Fibroblast of the conjunctiva (primary cell): Measurements from ENCODE around the gene TENT5C.

Experiments used
- DNase-seq: peaks from one replicate; pipeline ENCODE4 v3.0.0-alpha.2; 2010; ENCODE audit warnings: low read depth

The TENT5C gene

DNA sequence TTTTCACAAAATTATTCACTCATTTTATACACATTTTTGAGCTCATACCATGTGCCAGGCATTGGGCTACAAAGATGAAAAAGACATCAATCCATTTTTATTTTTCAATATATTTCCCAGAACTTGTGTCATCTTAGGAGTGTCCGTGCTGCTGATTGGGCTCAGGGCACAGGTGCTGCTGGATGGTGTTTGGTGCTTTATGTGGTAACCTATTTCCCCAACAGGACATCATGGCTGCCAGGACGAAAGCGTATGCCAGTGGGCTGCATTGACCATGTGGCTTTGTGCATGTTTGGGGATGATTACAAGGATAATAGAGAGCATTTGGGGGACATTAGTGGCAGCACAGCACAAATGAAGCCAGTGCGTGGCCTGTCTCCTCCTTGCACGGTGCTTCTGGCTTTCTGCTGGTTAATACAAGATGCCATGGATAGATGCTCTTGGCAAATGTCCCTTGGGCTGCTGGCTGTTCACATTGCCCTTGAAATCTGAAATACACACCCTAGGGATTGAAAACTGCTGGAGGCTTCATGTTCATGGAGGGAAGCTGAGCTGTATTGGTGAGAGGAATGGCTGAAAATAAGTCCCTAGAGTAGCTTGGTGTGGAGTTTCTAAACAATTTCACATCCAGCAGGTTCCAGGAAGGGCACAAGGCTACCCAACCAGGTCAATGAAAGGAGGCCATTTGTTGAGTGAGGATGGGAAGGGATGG, 52.3 kb downstream of the TENT5C start:
- no peak for DNase-seq

DNA sequence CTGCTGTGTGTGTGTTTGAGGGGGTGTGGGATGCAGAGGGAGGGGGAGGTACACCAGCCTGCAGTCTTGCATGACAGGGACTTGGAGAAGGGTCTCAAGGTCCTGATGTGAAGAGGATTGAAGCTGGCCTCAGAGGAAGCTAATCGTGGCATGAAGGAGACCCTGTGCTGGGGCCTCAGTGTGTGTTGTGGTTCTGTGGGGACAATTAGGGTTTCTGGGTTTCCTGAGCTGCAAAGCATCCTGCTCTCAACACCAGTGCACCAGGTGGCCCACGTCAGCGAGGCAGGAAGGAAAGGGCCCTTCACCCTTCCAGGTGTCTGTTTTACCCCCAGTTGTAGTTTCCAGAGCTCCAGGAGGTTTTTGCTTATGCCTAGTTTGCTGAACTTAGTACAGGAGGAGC, 52.8 kb downstream of the TENT5C start:
- DNase-seq, result no peak

DNA sequence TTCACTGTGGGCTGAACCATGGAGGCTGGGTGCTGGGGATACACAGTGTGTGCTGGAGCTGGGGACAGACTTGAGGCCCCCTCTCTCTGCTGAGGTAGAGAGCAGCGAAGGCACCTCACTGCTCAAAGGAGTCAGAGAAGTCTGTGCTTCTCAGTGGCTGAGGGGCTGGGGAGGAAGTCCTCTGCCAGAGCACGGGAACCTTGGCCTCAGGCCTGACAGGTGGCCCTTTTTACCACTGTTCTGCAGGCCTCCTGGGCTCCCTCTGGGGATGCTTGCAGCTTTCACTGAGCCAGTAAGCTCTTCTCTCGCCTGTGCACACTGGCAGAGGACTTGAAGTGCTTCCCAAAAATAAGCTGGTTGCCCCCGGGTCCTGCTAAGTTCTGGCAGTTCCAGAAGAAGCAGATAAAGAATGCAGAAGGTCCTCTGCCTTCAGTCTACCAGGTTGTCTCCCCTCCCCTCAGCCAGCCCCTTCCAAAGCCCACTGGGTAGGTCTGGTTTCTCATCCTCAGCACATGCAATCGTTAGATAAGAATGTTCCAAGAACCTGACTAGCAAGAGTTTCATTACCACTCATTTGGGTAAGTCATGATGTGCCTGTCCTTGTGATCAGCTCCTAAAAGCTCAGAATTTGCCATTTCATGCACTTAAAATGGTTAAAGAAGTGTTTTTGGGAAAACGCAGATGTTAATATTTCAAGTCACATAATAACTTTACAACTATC, 53.9 kb downstream of the TENT5C start:
- DNase-seq, result no peak

DNA sequence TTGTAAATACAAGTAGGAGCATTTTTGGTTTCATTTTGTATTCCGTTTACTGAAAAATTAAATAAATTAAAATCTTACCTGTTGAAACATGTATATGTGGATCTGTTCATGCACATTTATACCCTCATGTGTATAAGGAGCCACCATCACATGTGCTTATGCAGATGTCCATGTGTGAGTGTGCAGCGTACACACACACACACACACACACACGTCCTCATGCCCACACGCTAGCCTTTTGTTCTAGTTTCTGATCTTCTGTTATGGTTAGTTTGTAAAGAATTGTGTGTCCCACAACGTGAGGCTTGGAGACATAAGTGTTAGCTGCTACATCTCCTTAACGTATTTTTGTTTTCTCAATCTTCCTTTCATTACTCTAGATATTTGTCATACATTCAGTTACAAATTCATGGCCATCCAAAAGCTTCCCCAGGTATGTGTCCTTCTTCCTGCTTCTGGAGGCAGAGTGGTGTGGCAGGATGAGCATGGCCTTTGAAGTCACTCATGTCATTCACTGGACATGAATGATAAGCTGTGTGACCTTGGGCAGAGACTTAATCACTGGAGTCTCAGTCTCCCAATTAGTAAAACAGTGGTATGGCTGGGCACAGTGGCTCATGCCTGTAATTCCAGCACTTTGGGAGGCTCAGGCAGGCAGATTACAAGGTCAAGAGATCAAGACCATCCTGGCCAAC, 54.6 kb downstream of the TENT5C start:
- no peak for DNase-seq

DNA sequence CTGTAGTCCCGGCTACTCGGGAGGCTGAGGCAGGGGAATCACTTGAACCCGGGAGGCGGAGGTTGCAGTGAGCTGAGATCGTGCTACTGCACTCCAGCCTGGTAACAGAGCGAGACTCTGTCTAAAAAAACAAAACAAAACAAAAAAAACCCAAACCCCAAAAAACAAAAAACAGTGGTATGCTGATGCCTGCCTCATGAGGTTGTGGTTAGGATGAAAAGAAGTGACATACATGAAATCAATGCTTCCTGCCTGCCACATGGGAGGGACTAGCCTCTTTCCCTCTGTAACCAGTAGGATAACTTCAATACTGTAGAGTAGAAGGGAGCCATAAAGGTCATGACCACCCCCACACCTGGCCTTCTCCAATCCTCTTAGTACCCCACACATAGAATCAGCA, 55.2 kb downstream of the TENT5C start:
- DNase-seq, result no peak

DNA sequence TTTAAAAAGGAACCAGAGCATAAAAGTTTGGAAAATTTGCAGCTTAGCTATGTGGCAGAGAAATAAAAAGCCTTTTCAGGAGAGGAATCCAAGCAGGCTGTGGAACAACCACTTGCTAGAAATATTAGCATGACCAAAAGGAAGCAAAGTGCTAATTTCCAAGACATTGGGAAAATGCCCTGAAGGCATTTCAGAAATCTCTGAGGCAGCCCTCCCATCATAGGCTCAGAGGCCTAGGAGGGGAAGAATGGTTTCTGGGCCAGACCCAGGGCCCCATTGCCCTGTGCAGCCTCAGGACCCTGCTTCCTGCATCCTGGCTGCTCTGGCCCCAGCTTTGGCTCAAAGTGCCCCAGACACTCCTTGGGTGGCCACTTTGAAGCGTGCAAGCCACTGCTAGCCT, 56.8 kb downstream of the TENT5C start:
- DNase-seq, result no peak

DNA sequence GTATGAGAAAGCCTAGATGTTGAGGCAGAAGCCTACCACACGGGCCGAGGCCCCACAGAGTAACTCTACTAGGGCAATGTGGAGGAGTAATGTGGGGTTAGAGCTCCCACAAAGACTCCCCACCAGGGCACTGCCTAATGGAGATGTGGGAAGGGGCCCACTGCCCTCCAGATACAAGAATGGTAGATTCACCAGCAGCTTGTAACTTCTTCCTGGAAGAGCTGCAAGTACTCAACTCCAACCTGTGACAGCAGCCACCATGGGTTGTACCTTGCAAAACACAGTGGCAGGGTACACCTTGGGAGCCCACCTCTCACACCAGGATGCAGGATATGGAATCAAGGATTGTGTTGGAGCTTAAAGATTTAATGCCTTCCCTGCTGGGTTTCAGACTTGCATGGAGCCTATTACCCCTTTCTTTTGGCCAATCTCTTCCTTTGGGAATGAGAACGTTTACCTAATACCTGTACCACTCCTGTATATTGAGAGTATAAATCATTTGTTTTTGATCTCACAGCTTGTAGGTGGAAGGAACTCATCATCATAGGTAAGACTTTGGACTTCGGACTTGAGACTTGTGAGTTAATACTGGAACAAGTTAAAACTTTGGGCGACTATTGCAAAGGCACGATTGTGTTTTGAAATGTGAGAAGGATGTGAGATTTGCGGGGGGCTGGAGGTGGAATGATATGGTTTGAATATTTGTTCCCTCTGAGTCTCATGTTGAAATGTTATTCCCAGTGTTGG, 57.5 kb downstream of the TENT5C start:
- DNase-seq, result no peak

DNA sequence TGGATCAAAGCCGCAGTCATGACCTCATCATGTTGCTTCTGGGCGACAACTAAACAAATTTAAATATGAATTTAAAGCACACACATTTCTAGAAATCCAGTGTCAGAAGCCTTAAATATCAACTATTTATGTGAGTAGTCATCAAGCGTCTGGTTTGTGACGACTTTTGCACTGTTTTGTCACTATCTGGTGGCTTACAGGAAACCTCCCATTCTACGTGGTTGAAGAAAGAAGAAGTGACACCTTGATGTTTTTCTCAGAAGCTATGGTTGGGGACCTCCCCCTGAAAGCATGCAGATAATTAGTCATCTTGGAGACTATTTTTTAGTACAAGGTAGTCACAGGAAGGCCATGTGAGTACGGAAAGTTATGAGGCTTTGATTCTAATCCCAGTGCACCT, 58.5 kb downstream of the TENT5C start:
- no peak for DNase-seq

DNA sequence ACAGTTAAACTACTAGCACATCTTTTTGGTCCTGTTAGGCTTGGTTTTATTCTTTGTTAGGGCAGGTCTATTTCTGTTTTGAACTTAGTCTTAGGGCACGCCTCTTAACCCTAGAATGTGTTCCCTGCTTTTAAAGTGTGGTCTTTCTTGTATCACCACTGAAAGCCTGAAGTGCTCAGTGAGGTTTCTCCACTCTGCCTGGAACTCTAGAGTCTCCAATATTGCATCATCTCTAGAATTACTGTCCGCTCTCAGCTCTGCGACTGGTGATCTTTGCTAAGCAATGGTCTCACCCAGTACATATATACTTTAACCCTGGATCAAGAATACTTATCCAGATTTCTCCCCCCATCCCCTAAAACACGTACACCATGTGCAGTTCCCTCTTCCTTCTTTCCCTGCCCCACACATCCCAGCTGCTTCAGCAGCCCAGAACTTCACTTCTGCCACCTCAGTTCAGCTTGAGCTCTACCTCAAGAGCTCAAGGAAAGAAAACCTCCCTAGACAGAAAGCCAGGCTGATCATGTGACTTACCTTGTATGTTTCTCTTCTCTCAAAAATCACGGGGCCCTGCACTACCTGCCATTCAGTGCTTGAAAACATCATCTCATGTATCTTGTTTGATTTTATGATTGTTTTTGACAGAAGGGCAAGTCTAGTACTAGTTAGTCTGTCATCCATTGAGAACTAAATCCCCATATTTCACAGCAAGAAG, 59.9 kb downstream of the TENT5C start:
- no peak for DNase-seq

DNA sequence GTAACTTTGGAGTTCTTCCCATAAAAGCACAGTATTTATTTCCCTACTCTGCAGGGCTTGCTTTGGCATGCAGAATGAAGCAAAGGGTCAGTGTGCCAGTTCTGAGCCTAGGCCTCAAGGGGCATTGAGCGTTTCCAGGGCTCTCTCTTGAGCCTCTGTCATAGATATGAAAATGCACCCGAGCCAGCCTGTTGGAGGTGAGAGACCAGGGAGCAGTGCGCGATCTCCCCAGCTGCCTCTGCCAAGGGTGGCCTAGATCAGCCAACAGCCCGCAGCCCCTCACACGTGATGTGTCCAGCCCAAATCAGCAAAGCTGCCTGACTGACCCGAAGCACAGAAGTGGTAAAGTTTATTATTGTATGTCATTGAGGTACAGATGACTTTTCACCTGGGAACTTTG, 63.7 kb downstream of the TENT5C start:
- DNase-seq, result no peak

DNA sequence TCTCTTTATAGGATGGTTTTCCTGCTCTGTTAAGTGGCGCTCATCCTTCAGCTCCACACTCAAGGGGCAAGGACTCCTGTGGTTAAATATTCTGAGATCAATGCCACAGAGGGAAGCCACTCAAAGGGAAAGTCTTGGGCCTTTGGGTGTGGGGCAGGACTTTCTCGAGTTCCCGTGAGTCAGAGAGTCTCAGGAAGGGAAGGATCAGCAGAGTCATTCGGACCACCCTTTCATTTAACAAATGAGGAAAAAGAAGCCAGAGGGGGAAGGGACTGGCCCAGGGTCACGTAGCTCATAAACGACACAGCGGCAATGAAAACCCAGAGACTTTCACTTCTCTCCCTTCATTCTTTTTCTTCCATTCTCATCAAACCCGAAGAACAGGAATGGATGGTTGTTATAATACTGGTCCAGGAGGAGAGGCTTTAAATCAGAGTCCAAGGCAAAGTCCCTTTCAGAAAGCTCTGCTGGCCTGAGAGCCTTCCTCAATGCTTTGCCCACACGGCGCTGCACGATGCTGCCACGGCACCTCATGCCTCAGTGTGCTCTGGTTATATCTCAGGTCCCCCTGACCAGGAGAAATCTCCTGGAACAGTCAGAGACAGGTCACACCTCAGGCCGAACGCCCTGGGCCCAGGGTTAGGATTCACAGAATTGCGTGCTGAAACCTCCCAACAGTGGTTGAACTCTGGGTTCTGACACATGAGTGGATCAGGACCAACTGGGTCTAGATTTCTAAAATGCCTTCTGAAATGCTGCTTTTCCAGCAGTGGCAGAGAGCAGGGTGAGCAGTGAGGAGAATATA, 65.3 kb downstream of the TENT5C start:
- no peak for DNase-seq

DNA sequence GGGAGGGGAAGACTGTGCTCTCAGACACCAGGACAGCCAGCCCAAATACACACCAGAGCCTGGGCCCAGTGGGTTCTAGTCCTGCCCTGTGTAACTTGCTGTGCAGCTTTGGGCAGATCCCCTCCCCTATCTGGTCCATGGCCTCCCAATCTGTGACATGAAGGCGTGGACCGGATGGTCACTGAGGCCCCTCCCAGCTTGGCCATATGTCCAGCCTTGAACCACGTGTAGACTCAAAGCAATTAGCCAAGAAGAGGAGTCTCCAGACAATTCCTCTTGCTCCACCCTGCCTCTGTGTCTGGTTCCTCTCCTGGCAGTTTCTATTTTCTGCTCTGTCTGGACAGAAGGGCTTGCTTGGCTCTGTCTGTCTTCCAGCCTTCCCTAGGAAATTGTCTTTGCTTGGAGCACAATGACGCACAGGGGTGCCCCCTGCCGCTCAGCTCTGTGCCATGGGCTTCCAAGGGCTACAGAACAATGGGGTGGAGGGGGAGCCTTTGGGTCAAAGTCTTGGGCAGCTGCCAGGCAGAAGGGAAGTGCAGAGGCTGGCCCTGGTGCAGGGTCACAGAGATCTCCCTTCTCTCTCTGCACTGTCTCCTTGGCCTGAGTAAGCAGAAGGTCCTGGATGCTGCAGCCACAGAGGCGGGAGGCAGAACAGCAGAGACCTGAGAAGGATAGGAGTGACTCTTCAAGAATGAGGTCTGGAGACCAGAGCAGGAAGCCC, 66.1 kb downstream of the TENT5C start:
- no peak for DNase-seq

DNA sequence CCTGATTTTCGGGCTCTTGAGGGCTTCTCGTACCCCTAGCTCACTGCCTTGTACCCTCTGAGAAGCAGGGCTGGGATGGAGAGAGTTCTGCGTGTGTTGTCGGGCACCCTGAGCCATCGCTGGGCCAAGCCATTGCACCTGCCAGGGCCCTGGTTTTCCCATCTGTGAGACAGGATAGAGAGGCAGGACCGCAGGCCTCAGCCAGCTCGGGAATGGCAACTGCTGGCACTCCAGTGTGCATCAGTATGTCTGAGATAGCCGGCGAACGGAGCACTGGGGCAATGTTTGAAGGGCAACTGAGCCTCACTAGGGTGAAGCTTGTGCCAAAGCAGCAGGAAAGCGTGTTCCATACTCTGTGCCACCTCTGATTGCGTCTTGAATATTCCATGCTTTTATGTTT, 66.9 kb downstream of the TENT5C start:
- DNase-seq, result no peak

DNA sequence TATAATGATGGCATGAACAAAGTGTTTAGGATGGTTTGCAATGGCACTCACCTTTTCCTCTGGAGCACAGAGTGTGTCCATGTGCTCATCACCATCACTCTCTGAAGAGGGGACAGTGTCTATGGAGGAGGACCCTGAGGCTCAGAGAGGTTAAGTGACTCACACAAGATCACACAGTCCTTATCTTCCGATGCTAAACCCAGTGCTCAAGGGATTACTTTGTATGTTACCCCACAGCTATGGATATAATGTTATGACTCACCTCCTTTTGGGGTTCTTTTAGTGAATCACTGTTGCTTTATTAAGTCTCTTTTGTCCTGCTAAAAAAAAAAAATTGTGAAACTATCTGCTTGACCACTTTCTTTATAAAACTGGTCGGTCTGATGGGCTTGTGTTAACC, 67.6 kb downstream of the TENT5C start:
- DNase-seq, result no peak

DNA sequence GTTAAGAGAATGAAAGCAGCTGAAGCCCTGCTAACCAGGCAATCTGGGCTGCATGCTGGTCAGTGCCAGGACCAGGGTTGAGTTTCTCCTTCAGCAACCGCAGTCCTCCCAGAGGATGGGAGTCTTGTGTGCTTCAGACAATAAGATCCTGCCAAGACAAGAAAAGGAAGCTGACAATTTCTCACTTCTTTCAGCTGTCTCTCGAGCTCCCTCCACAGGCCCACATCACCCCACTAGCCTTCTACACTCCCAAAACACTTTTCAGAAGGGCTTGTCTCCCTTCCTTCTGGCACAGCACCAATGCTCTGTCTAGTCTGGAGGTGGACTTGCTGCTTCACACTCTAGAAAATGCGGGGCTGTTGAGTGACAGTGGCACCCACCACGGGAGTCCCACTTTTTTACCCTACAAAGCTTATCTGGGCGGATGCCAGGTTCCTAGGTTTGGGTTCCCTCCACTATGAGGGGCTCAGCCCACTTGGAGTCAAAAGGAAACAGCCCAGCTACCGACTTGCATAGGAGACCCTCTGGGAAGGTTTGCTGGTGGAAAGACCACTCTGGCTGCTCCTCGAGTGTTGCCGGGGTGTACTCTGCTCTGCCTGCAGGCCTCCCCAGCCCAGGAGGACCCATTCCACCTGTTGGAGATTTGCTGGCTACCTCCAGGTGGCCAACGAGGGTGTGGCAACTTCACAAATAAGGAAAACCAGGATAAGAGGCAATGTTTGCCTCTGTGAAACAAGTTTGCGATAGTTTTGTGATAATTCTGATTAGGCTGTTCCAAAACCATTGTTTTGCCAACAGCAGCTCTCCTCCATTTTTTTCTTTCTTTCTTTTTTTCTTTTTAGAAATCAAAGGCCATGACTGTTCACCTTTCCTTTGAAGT, 68.9 kb downstream of the TENT5C start:
- DNase-seq, result no peak

DNA sequence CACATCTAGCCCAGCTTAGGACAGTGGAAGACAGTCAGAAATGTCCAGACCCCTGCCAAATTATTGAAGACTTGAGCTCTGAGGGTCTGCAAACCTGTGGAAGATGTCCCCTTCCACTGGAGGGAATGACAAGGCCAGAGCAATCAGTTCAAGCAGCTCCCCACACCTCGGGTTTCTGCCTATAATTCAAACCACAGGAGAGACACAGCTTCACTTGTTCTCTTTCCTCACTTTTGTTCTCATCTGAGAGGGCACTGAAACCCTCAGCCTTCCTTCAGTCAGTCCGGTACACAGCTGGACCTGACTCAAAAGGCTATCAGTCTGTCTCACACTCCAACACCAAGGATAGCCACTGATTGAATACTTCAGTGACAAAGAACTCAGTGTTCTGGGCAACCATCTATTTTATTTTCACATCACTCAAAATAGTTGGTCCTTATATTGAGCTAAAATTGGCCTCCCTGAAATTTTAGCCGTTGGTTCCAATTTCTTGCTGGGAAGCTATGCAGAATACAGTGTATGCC, 70.1 kb downstream of the TENT5C start:
- no peak for DNase-seq

DNA sequence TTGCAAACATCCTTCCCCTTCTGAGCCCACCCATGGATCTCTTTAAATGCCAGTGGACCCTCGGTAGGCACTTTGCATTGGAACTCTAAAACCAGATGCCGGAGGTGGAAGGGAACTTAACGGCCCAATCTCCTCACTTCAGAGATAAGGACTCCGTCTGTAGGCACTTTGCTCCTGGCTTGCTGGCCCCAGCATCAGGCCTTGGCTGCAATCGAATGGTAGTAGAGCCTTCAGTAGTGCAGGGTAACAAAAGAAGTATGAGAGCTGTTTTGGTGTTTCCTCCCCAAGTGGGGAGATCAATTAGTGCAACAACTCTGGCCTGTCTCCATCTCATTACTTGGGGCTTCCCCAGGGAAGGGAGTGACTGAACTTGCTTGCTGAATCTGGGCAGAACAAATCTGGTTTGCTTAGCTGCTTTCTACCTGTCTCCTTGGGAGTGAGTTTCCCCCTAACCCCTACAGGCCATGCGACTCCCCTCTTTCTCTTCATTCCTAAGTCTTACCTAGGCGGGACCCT, 70.8 kb downstream of the TENT5C start:
- DNase-seq, result no peak
